ENCODE results near the gene CDC5L. TPM values are rescaled to one million over a fixed set of nuclear protein-coding genes. Genes with fewer than 3 reads are reported as not detected.

CDC5L gene
- total and polyA plus RNA-seq, 8 donors = 16.5 to 38.0 (median 35.5) TPM

DNA sequence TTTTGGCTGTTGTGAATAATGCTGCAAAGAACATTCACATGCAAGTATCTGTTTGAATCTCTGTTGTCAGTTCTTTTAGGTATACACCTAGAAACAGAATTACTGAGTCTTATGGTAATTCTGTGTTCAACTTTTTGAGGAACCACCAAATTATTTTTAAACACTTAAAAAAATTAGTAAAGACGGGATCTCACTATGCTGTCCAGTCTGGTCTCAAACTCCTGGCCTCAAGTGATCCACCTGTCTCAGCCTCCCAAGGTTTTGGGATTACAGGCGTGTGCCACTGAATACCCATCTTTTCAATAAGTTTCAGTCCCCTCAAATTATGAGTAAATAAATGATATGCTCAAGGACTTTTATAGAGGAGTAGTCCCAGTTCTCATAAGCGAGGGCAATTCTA is 27.5 kb upstream of the CDC5L start:
- ATAC-seq = no peak
- no peak for DNase-seq
- Histone ChIP-seq H3K4me3 (no peak overlapping the region), H3K9me3 (no peaks in the 10 kb centered on the region), H3K36me3 (no peaks in the 10 kb centered on the region), H3K4me1 (no peaks in the 10 kb centered on the region), H3K27me3 (peaks cover 0 to 4% of the 10 kb centered on the region in 2 donors), H3K27ac (no peak overlapping the region)
- TF ChIP-seq, protein P1, sequence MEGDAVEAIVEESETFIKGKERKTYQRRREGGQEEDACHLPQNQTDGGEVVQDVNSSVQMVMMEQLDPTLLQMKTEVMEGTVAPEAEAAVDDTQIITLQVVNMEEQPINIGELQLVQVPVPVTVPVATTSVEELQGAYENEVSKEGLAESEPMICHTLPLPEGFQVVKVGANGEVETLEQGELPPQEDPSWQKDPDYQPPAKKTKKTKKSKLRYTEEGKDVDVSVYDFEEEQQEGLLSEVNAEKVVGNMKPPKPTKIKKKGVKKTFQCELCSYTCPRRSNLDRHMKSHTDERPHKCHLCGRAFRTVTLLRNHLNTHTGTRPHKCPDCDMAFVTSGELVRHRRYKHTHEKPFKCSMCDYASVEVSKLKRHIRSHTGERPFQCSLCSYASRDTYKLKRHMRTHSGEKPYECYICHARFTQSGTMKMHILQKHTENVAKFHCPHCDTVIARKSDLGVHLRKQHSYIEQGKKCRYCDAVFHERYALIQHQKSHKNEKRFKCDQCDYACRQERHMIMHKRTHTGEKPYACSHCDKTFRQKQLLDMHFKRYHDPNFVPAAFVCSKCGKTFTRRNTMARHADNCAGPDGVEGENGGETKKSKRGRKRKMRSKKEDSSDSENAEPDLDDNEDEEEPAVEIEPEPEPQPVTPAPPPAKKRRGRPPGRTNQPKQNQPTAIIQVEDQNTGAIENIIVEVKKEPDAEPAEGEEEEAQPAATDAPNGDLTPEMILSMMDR (IDR thresholded peaks at IDR 0.05) = no peak
- intact Hi-C loops (cut with DNase I) = no loop called here

- H3K36me3 ChIP-seq = no peaks in the 10 kb centered on the region
- H3K27ac ChIP-seq = no peak overlapping the region
- ATAC-seq (no peak), DNase-seq (no peak)
- TF ChIP-seq, protein P1 (IDR thresholded peaks at IDR 0.05) = no peak
- intact Hi-C loops (cut with DNase I) = no loop called here
- H3K4me3 ChIP-seq = no peak overlapping the region
- no peaks in the 10 kb centered on the region for H3K4me1 ChIP-seq
- H3K27me3 ChIP-seq = peaks cover 0 to 4% of the 10 kb centered on the region in 2 donors
- H3K9me3 ChIP-seq = no peaks in the 10 kb centered on the region
Observed at GRCh38 chr6:44361947-44362346, 25.6 kb upstream of the CDC5L start.

DNA sequence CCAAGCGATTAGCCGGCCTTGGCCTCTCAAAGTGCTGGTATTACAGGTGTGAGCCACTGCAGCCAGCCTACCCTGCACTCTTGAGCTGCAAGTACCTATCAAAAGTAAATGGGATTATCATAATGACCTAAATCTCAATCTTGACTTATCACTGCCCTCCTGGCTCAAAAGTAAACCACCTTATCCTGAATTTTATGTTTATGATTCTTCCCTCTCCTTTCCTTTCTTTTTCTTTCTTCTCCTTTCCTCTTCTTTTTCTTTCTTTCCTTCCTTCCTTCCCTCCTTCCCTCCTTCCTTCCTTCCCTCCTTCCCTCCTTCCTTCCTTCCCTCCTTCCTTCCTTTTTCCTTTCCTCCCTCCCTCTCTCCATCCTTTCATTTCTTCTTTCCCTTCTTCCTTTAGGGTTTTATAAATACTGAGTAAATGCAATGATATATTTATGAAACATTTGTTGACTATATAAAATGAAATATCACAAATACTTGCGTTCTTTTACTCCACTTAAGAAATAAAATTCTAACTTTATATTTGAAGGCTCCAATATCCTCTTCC is 24.1 kb upstream of the CDC5L start:
- Histone ChIP-seq H3K36me3 (no peaks in the 10 kb centered on the region), H3K4me1 (no peaks in the 10 kb centered on the region), H3K4me3 (no peak overlapping the region), H3K9me3 (no peaks in the 10 kb centered on the region), H3K27me3 (peaks cover 0 to 11% of the 10 kb centered on the region in 2 donors), H3K27ac (no peak overlapping the region)
- intact Hi-C loops (cut with DNase I) = no loop called here
- TF ChIP-seq, protein P1 (IDR thresholded peaks at IDR 0.05) = no peak
- no peak for DNase-seq
- no peak for ATAC-seq

DNA sequence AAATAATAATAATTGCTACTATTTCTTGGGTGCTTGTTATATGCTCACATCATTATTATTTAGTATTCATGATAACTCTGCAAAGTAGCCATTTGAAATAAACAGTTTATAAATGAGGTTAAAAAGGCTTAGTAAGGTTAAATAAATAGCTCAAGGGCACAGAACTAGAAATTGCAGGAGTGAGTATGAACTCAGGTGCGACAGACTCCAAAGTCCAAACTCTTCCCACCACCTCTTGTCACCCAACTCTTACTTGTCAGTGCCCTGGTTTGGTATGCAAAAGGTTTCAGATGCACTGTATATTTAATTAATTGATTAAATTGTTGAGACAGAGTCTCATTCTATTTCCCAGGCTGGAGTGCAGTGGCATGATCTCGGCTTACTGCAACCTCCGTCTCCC is 20.7 kb upstream of the CDC5L start:
- no peak for DNase-seq

GRCh38 chr6:44367681-44368080 is 19.8 kb upstream of the CDC5L start:
- H3K9me3 ChIP-seq = no peaks in the 10 kb centered on the region
- ATAC-seq (no peak), DNase-seq (no peak)
- intact Hi-C loops (cut with DNase I) = no loop called here
- H3K4me1 ChIP-seq = no peaks in the 10 kb centered on the region
- no peak overlapping the region for H3K4me3 ChIP-seq
- TF ChIP-seq, protein P1 (IDR thresholded peaks at IDR 0.05) = no peak
- H3K36me3 ChIP-seq = no peaks in the 10 kb centered on the region
- H3K27ac ChIP-seq = no peak overlapping the region
- peaks cover 0 to 12% of the 10 kb centered on the region in 2 donors for H3K27me3 ChIP-seq

More for the DNA sequence above, 20.7 kb upstream of the CDC5L start:
- H3K27ac ChIP-seq = no peak overlapping the region
- no peaks in the 10 kb centered on the region for H3K4me1 ChIP-seq
- H3K27me3 ChIP-seq = peaks cover 0 to 12% of the 10 kb centered on the region in 2 donors
- ATAC-seq = no peak
- H3K36me3 ChIP-seq = no peaks in the 10 kb centered on the region
- intact Hi-C loops (cut with DNase I) = no loop called here
- H3K4me3 ChIP-seq = no peak overlapping the region
- TF ChIP-seq, protein P1 (IDR thresholded peaks at IDR 0.05) = no peak
- no peaks in the 10 kb centered on the region for H3K9me3 ChIP-seq

Data from left lung (tissue), 10 donors.